WERI-Rb-1 (cell line): ENCODE data around the gene DENND5B.
"Not testable (repeated sequence)": the region's sequence is repeated elsewhere in the genome, so short reads cannot be mapped to it uniquely, and the experiment has no call there.

Source experiments
- DNase-seq: peaks from one replicate; pipeline ENCODE4 v3.0.0-alpha.2; 2020
- H3K27ac ChIP-seq: fragments of 250-450 bp; sonication (Bioruptor Pico); 2 replicates; pipeline ENCODE4 v1.5.1; 2020; ENCODE audit warnings: mild to moderate bottlenecking, moderate library complexity
- H3K27me3 ChIP-seq: fragments of 250-450 bp; sonication (Bioruptor Pico); 2 replicates; pipeline ENCODE4 v1.5.1; 2021; ENCODE audit warnings: mild to moderate bottlenecking, low read depth, moderate library complexity; ENCODE audit not compliant: insufficient read depth, severe bottlenecking
- H3K36me3 ChIP-seq: fragments of 250-450 bp; sonication (Bioruptor Pico); 2 replicates; pipeline ENCODE4 v1.5.1; 2020; ENCODE audit warnings: mild to moderate bottlenecking, moderate library complexity
- H3K4me3 ChIP-seq: 2 replicates; pipeline ENCODE4 v1.5.1; 2011; ENCODE audit warnings: low read depth, mild to moderate bottlenecking, control low read depth, low read length
- H3K9me3 ChIP-seq: fragments of 250-450 bp; sonication (Bioruptor Pico); 2 replicates; pipeline ENCODE4 v1.5.1; 2021; ENCODE audit warnings: mild to moderate bottlenecking, moderate library complexity; ENCODE audit not compliant: severe bottlenecking
- TF ChIP-seq, protein P1 (sequence below): IDR thresholded peaks from 2 replicates; pipeline ENCODE4 v1.5.1; 2011; ENCODE audit warnings: low read depth, mild to moderate bottlenecking, control low read depth, inconsistent platforms, low read length

Gene DENND5B

DNA sequence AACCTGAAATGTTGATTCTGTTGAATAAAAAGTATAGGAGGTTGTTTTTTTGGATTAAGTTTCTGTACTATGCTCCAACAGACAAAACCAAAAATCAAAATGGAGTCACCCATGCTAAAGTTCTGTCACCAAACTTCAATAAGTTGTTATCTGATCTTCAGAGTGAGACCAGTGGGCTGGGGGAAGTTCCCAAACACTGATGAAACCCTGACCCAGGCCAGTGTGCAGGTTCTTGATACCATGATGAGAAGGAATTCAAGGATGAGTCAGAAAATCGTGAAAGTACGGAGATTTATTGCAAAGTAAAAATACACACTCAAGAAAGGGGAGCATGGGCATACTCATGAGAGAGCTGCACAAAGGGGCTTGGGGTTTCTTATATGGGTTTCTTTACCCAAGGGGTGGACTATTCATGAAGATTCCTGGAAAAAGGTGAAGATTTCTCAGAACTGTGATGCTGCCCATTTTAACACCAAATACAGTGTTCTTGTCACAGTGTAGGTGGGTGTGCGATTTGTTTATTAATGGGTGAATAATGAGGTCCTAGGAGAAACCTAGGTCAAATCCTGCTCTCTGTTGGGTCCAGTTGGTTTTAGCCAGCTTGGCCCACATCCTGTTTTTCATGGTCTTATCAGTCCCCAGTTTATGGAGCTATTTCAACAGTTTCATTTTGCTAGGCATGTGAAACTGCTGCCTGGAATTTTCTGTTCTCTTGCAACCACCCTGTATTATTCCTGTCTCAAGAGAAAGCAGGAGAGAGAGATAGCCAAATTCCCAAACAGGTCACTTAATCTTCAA is 27.5 kb upstream of the DENND5B start:
- Histone ChIP-seq H3K36me3 (no peaks in the 10 kb centered on the region), H3K27me3 (no peaks in the 10 kb centered on the region), H3K27ac (no peak overlapping the region), H3K9me3 (no peaks in the 10 kb centered on the region), H3K4me3 (no peak overlapping the region)
- TF ChIP-seq, protein P1, sequence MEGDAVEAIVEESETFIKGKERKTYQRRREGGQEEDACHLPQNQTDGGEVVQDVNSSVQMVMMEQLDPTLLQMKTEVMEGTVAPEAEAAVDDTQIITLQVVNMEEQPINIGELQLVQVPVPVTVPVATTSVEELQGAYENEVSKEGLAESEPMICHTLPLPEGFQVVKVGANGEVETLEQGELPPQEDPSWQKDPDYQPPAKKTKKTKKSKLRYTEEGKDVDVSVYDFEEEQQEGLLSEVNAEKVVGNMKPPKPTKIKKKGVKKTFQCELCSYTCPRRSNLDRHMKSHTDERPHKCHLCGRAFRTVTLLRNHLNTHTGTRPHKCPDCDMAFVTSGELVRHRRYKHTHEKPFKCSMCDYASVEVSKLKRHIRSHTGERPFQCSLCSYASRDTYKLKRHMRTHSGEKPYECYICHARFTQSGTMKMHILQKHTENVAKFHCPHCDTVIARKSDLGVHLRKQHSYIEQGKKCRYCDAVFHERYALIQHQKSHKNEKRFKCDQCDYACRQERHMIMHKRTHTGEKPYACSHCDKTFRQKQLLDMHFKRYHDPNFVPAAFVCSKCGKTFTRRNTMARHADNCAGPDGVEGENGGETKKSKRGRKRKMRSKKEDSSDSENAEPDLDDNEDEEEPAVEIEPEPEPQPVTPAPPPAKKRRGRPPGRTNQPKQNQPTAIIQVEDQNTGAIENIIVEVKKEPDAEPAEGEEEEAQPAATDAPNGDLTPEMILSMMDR, result no peak
- no peak for DNase-seq

- Histone ChIP-seq H3K36me3 (no peaks in the 10 kb centered on the region), H3K4me3 (no peak overlapping the region), H3K27me3 (no peaks in the 10 kb centered on the region), H3K27ac (no peak overlapping the region), H3K9me3 (peaks cover 2% of the 10 kb centered on the region)
- no peak for DNase-seq
- TF ChIP-seq, protein P1, result no peak
Observed at GRCh38 chr12:31612819-31613218, 21.9 kb upstream of the DENND5B start.

DNA sequence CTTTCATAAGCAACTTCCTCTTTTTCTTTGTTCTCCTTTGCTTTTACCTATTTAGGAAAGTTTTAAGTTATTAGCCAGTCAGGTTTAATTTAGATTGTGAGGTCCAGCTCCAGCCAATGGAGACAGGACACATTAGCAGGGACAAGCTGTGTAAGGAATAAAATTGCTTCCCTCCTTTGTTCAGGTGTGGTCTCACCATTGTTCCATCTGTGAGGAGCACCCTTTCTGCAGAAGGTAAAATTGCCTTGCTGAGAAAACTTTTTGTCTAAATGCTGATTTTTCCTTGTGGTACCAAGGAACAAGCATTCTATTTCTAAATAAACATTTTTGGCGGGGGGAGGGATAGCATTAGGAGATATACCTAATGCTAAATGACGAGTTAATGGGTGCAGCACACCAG is 17.4 kb upstream of the DENND5B start:
- H3K4me3 ChIP-seq, H3K36me3 ChIP-seq, DNase-seq, H3K9me3 ChIP-seq, H3K27me3 ChIP-seq, H3K27ac ChIP-seq: not testable (repeated sequence)

- no peaks in the 10 kb centered on the region for H3K27me3 ChIP-seq
- TF ChIP-seq, protein P1, result no peak
- no peak for DNase-seq
- H3K9me3 ChIP-seq, result peaks cover 6% of the 10 kb centered on the region
- no peak overlapping the region for H3K4me3 ChIP-seq
- no peaks in the 10 kb centered on the region for H3K36me3 ChIP-seq
- H3K27ac ChIP-seq, result no peak overlapping the region
Observed at GRCh38 chr12:31605531-31605930, 14.6 kb upstream of the DENND5B start.

DNA sequence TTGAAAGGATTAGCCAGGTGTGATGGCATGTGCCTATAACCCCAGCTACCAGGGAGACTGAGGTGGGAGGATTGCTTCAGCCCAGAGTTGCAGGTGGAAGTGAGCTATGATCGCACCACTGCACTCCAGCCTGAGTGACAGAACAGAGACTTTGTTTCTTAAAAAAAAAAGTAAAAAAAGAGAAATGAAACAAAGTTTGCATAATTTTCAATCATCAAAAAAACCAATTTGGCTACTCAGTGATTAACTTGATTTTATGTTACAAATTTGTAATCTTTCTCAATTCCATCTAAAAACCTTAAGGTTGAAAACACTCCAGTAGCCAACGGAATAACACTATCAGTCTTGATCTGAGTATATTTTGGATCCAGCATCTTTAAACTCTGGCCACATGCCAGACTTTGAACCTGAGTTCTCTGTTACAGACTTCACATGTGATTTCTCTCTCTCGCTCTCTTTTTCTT is 12.6 kb upstream of the DENND5B start:
- no peak for DNase-seq
- H3K9me3 ChIP-seq, result peaks cover 6% of the 10 kb centered on the region
- H3K27me3 ChIP-seq, result no peaks in the 10 kb centered on the region
- no peak overlapping the region for H3K27ac ChIP-seq
- TF ChIP-seq, protein P1, result no peak
- H3K4me3 ChIP-seq, result no peak overlapping the region
- no peaks in the 10 kb centered on the region for H3K36me3 ChIP-seq

GRCh38 chr12:31600750-31601149 is 9.8 kb upstream of the DENND5B start:
- TF ChIP-seq, protein P1, result no peak
- H3K27me3 ChIP-seq, result no peaks in the 10 kb centered on the region
- no peak overlapping the region for H3K4me3 ChIP-seq
- H3K9me3 ChIP-seq, result no peaks in the 10 kb centered on the region
- no peak overlapping the region for H3K27ac ChIP-seq
- no peak for DNase-seq
- H3K36me3 ChIP-seq, result no peaks in the 10 kb centered on the region
